ENCODE data around the gene NFATC2.

DNA sequence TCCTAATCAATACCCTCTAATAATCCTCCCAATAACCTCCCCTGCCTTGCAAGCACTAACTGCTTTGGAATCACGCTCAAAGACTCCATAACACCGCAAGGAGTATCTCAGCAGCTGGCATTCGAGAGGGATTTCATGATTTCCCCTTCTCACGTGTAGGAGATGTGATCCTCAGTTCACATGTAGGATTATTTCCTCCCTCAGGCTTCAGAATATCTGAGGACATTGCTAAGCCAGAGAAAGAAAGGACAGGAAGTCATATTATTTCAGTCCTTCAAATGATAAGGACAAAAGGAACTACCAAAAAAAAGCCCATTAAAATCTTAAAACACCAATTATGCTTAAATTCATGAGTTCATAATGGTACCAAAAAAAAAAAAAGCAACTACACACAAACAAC is 122.9 kb downstream of the NFATC2 start:
- TF ChIP-seq, protein P1, sequence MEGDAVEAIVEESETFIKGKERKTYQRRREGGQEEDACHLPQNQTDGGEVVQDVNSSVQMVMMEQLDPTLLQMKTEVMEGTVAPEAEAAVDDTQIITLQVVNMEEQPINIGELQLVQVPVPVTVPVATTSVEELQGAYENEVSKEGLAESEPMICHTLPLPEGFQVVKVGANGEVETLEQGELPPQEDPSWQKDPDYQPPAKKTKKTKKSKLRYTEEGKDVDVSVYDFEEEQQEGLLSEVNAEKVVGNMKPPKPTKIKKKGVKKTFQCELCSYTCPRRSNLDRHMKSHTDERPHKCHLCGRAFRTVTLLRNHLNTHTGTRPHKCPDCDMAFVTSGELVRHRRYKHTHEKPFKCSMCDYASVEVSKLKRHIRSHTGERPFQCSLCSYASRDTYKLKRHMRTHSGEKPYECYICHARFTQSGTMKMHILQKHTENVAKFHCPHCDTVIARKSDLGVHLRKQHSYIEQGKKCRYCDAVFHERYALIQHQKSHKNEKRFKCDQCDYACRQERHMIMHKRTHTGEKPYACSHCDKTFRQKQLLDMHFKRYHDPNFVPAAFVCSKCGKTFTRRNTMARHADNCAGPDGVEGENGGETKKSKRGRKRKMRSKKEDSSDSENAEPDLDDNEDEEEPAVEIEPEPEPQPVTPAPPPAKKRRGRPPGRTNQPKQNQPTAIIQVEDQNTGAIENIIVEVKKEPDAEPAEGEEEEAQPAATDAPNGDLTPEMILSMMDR (IDR thresholded peaks at IDR 0.05), result no peak
- no peak for TF ChIP-seq POLR2A (IDR thresholded peaks at IDR 0.05)
